NOMO-1 treated with dmso at 0.1 percent for 144 hours (cell line): ENCODE data around the gene RNASEH2A.
"Not testable (repeated sequence)": the region's sequence is repeated elsewhere in the genome, so short reads cannot be mapped to it uniquely, and the experiment has no call there.

Source experiments
- DNase-seq: peaks from one replicate; lab custom pipeline; 2025; ENCODE audit not compliant: unreplicated experiment; lab: John Stamatoyannopoulos, UW

RNASEH2A gene

GRCh38 chr19:12792853-12793289 is 13.5 kb upstream of the RNASEH2A start:
- no peak for DNase-seq

- peak; percentile 68 for DNase-seq
Observed at GRCh38 chr19:12793290-12794195, 12.8 kb upstream of the RNASEH2A start.

GRCh38 chr19:12794196-12794941 is 12.0 kb upstream of the RNASEH2A start:
- no peak for DNase-seq

GRCh38 chr19:12794971-12795381 is 11.4 kb upstream of the RNASEH2A start:
- no peak for DNase-seq

- peak; percentile 42 for DNase-seq
Observed at GRCh38 chr19:12796146-12797071, 10.0 kb upstream of the RNASEH2A start.

- no peak for DNase-seq
Observed at GRCh38 chr19:12797141-12797587, 9.2 kb upstream of the RNASEH2A start.

- not testable (repeated sequence) for DNase-seq
Observed at GRCh38 chr19:12797607-12798006, 8.8 kb upstream of the RNASEH2A start.

GRCh38 chr19:12799742-12800465 is 6.5 kb upstream of the RNASEH2A start:
- DNase-seq, result no peak

- DNase-seq, result no peak
Observed at GRCh38 chr19:12800466-12800770, 6.0 kb upstream of the RNASEH2A start.

- DNase-seq, result no peak
Observed at GRCh38 chr19:12800923-12801465, 5.4 kb upstream of the RNASEH2A start.

GRCh38 chr19:12801466-12802266 is 4.7 kb upstream of the RNASEH2A start, which contains the start of the genes PRDX2 and THSD8:
PRDX2 (minus strand) TSS chr19:12801800; CDS start chr19:12801261, 539 bp downstream.
THSD8 (plus strand) TSS chr19:12802069; CDS start chr19:12802072, 3 bp downstream.
- DNase-seq, result peak; percentile 51

- no peak for DNase-seq
Observed at GRCh38 chr19:12802267-12803106, 3.9 kb upstream of the RNASEH2A start.

- no peak for DNase-seq
Observed at GRCh38 chr19:12804051-12804450, 2.3 kb upstream of the RNASEH2A start.

- DNase-seq, result no peak
Observed at GRCh38 chr19:12815088-12815487, 8.7 kb downstream of the RNASEH2A start.

GRCh38 chr19:12817188-12817587 is 10.8 kb downstream of the RNASEH2A start:
- not testable (repeated sequence) for DNase-seq

- not testable (repeated sequence) for DNase-seq
Observed at GRCh38 chr19:12817810-12818209, 11.4 kb downstream of the RNASEH2A start.

- no peak for DNase-seq
Observed at GRCh38 chr19:12821761-12822160, 15.4 kb downstream of the RNASEH2A start.
